HepG2 (cell line): Measurements from ENCODE around the gene TEX14. TPM values are rescaled to one million over a fixed set of nuclear protein-coding genes. Genes with fewer than 3 reads are reported as not detected.

Experiments used
- AFF4 ChIP-seq: sonication (generic); formaldehyde crosslinking; IDR thresholded peaks from 2 replicates; pipeline ENCODE4 v1.4.0; 2020; ENCODE audit warnings: missing genetic modification reagents
- GATAD1 ChIP-seq: IDR thresholded peaks from 2 replicates; pipeline ENCODE4 v1.6.1; 2016; ENCODE audit warnings: missing genetic modification reagents, missing compliant biosample characterization
- KDM3A ChIP-seq: IDR thresholded peaks from 2 replicates; pipeline ENCODE4 v1.6.1; 2018; ENCODE audit warnings: low read depth, missing compliant biosample characterization
- MEF2D ChIP-seq: sonication (generic); formaldehyde crosslinking; IDR thresholded peaks from 2 replicates; pipeline ENCODE4 v1.5.1; 2020; ENCODE audit warnings: mild to moderate bottlenecking, missing genetic modification reagents
- NR0B2 ChIP-seq: sonication (generic); formaldehyde crosslinking; IDR thresholded peaks from 2 replicates; pipeline ENCODE4 v1.4.0; 2020; ENCODE audit warnings: mild to moderate bottlenecking, missing genetic modification reagents
- SUZ12 ChIP-seq: fragments of 150-350 bp; IDR thresholded peaks from 2 replicates; pipeline ENCODE4 v1.6.1; 2014; ENCODE audit warnings: low read depth, low read length
- TCF7 ChIP-seq: sonication (generic); IDR thresholded peaks from 2 replicates; pipeline ENCODE4 v1.6.1; 2016; ENCODE audit warnings: antibody characterized with exemption, low read depth
- TSC22D2 ChIP-seq: sonication (generic); formaldehyde crosslinking; IDR thresholded peaks from 2 replicates; pipeline ENCODE4 v1.5.1; 2020; ENCODE audit warnings: missing genetic modification reagents, mild to moderate bottlenecking, borderline replicate concordance
- YY1 ChIP-seq: IDR thresholded peaks from 2 replicates; pipeline ENCODE4 v1.6.1; 2011; ENCODE audit warnings: low read length, low read depth, moderate library complexity, mild to moderate bottlenecking; ENCODE audit not compliant: insufficient read depth, insufficient replicate concordance
- ZNF407 ChIP-seq: sonication (generic); formaldehyde crosslinking; IDR thresholded peaks from one replicate; pipeline ENCODE4 v1.5.1; 2020; ENCODE audit warnings: mild to moderate bottlenecking, missing genetic modification reagents; ENCODE audit errors: not compliant biosample characterization
- ZNF558 ChIP-seq: sonication (generic); formaldehyde crosslinking; IDR thresholded peaks from 2 replicates; pipeline ENCODE4 v1.9.0; 2022; ENCODE audit warnings: mild to moderate bottlenecking, missing genetic modification reagents, borderline replicate concordance
- ZSCAN9 ChIP-seq: IDR thresholded peaks from 2 replicates; pipeline ENCODE4 v1.6.1; 2016; ENCODE audit warnings: borderline replicate concordance
- polyA plus RNA-seq, 8 experiments: library from polyadenylated mRNA; depleted of rRNA in 3 of 8; stranded (reverse) in 7 of 8; unstranded in 1 of 8; fragments of >200 nt; fragmentation: Illumina TruSeq in 4 of 8; extraction: Trizol in 4 of 8; gene quantifications; 2 replicates each; pipeline versions ENCODE4 v1.2.1 to v1.2.3, GENCODE V29; 2011 to 2016; ENCODE audit warnings: low read depth in 4 of 8, missing spikeins in 1 of 8, mixed read lengths in 1 of 8; ENCODE audit not compliant: insufficient read depth in 1 of 8
- total RNA-seq, 5 experiments: library from RNA; depleted of rRNA; stranded (reverse); fragments of >200 nt; fragmentation: Illumina TruSeq; extraction: Trizol; gene quantifications; 2 replicates each; pipeline ENCODE4 v1.2.3, GENCODE V29; 2016; ENCODE audit warnings: low read depth in 1 of 5

Gene TEX14
- total and polyA plus RNA-seq, 2 of the 13 experiments (the other 11 are each of a cell fraction or from before 2014, with no cell fraction given): 0.04 to 0.07 TPM

GRCh38 chr17:58658804-58659713, 32.8 kb downstream of the TEX14 start (continued):
- TF ChIP-seq AFF4 (peak; percentile 96), GATAD1 (CRISPR knock-in tag) (peak; percentile 63), ZSCAN9 (peak; percentile 97), TSC22D2 (CRISPR knock-in tag) (0 out of 2 replicates have a peak, but pooled peaks have one; percentile 56), TCF7 (no peak), SUZ12 (peak; percentile 61), MEF2D (peak; percentile 57), NR0B2 (CRISPR knock-in tag) (no peak), YY1 (peak; percentile 54), ZNF407 (CRISPR knock-in tag) (no peak), KDM3A (peak; percentile 95), ZNF558 (CRISPR knock-in tag) (no peak)
